T-cell (primary cell): ENCODE results near the gene APMAP. TPM values are rescaled to one million over a fixed set of nuclear protein-coding genes. Genes with fewer than 3 reads are reported as not detected.

Experiments
- ATAC-seq, 4 experiments: fragments of 200-7000 bp in 3 of 4; fragments of 150-1000 bp in 1 of 4; cut with Tn5 transposase; replicated peaks in 1 of 4; 1 replicate in 3 of 4; 2 replicates in 1 of 4; pipeline ENCODE4 v1.10.0; 2021; ENCODE audit warnings: moderate library complexity in 3 of 4, mild to moderate bottlenecking in 2 of 4, moderate number of reproducible peaks in 1 of 4
- CTCF ChIA-PET, 2 donors: fragments of 300-600 bp; sonication (Branson Sonifier 250); formaldehyde crosslinking; loops; one replicate each; lab custom pipeline; 2022; ENCODE audit warnings: antibody characterized with exemption in 2 of 2; lab: Charles Lee
- POLR2A ChIA-PET, 2 donors: fragments of 300-600 bp; sonication (Branson Sonifier 250); formaldehyde crosslinking; loops; one replicate each; lab custom pipeline; 2022; ENCODE audit warnings: antibody characterized with exemption in 2 of 2; lab: Charles Lee
- DNase-seq, 35 experiments: peaks; one replicate each; pipeline versions ENCODE4 v3.0.0 to v3.0.0-alpha.2; 2013 to 2023
- H3K27ac ChIP-seq: one replicate; pipeline ENCODE4 v1.5.1; 2013; ENCODE audit warnings: low read length
- H3K27me3 ChIP-seq, 2 experiments: replicated peaks in 1 of 2; 1 replicate in 1 of 2; 2 replicates in 1 of 2; pipeline versions ENCODE4 v1.6.1 to v1.7.0; 2013; ENCODE audit warnings: low read length in 1 of 2, mixed read lengths in 1 of 2; ENCODE audit not compliant: control insufficient read depth in 2 of 2, insufficient read depth in 2 of 2; ENCODE audit errors: extremely low read depth in 1 of 2
- H3K36me3 ChIP-seq, 2 donors: 1 replicate in 1 of 2; 2 replicates in 1 of 2; pipeline versions ENCODE4 v1.6.1 to v1.7.0; 2013; ENCODE audit warnings: low read length in 1 of 2; ENCODE audit not compliant: control insufficient read depth in 2 of 2, insufficient read depth in 1 of 2; ENCODE audit errors: extremely low read depth in 1 of 2
- H3K4me1 ChIP-seq, 2 experiments: 1 replicate in 1 of 2; 2 replicates in 1 of 2; pipeline versions ENCODE4 v1.6.1 to v1.7.0; 2013; ENCODE audit warnings: low read length in 2 of 2, mixed read lengths in 1 of 2; ENCODE audit not compliant: insufficient read depth in 2 of 2, control insufficient read depth in 1 of 2; ENCODE audit errors: extremely low read depth in 1 of 2
- H3K4me3 ChIP-seq, 2 donors: 1 replicate in 1 of 2; 2 replicates in 1 of 2; pipeline versions ENCODE4 v1.5.1 to v1.7.0; 2013; ENCODE audit warnings: mild to moderate bottlenecking in 2 of 2, low read length in 1 of 2, moderate library complexity in 1 of 2; ENCODE audit not compliant: control insufficient read depth in 1 of 2; ENCODE audit errors: extremely low read depth in 1 of 2
- H3K9me3 ChIP-seq: 2 replicates; pipeline ENCODE4 v1.7.0; 2013
- H3K27ac Mint-ChIP-seq, 2 donors: one replicate each; pipeline ENCODE4 v1.8.0; 2020 to 2021; ENCODE audit warnings: mild to moderate bottlenecking in 2 of 2, mixed read lengths in 2 of 2
- H3K27me3 Mint-ChIP-seq, 2 donors: one replicate each; pipeline ENCODE4 v1.8.0; 2021 to 2022; ENCODE audit warnings: mixed read lengths in 2 of 2
- H3K36me3 Mint-ChIP-seq: one replicate; pipeline ENCODE4 v1.8.0; 2021; ENCODE audit warnings: mixed read lengths
- H3K4me1 Mint-ChIP-seq, 3 donors: one replicate each; pipeline ENCODE4 v1.8.0; 2020 to 2022; ENCODE audit warnings: mixed read lengths in 3 of 3, mild to moderate bottlenecking in 1 of 3
- H3K4me3 Mint-ChIP-seq, 3 donors: one replicate each; pipeline ENCODE4 v1.8.0; 2020 to 2022; ENCODE audit warnings: mild to moderate bottlenecking in 3 of 3, mixed read lengths in 3 of 3, moderate library complexity in 3 of 3
- H3K9me3 Mint-ChIP-seq, 3 donors: one replicate each; pipeline ENCODE4 v1.8.0; 2020 to 2022; ENCODE audit warnings: mixed read lengths in 3 of 3
- WGBS: methylation state at CpG from one replicate; pipeline ENCODE4 v1.1.5; 2013; ENCODE audit warnings: missing lambda C conversion rate; ENCODE audit not compliant: insufficient coverage; 5-methylcytosine and 5-hydroxymethylcytosine counted together
- total RNA-seq, 35 experiments: library from RNA in 6 of 35; stranded (reverse) in 6 of 35; fragments of 120-200 nt in 1 of 35; gene quantifications; one replicate each; pipeline versions ENCODE4 v1.2.1 to v1.2.4 and lab custom pipeline; 2013 to 2026

The APMAP gene
- total RNA-seq, 5 donors from 2014 or later (not counting 1 experiment from before 2014, with no cell fraction given), result 32.2 to 53.0 (median 49.8) TPM

GRCh38 chr20:24938498-24938897, 54.1 kb downstream of the APMAP start:
- H3K27me3 Mint-ChIP-seq, result no peaks in the 10 kb centered on the region
- no peak overlapping the region for H3K27ac Mint-ChIP-seq
- no peaks in the 10 kb centered on the region for H3K27me3 ChIP-seq
- H3K4me1 Mint-ChIP-seq, result peaks cover 0 to 1% (median 0%) of the 10 kb centered on the region in 3 donors
- ATAC-seq, result no peak
- 89% methylated on average over 5 of the region's 5 CpGs for WGBS
- no peaks in the 10 kb centered on the region for H3K9me3 ChIP-seq
- peaks cover 0 to 6% of the 10 kb centered on the region in 2 experiments for H3K4me1 ChIP-seq
- H3K9me3 Mint-ChIP-seq, result peaks cover 2 to 19% (median 4%) of the 10 kb centered on the region in 3 donors
- no peak overlapping the region for H3K27ac ChIP-seq
- no peak for DNase-seq
- H3K36me3 ChIP-seq, result no peaks in the 10 kb centered on the region
- CTCF ChIA-PET, result no interaction called here
- H3K4me3 ChIP-seq, result no peak overlapping the region
- H3K4me3 Mint-ChIP-seq, result no peak overlapping the region
- H3K36me3 Mint-ChIP-seq, result peaks cover 10% of the 10 kb centered on the region
- POLR2A ChIA-PET, result no interaction called here

- Mint-ChIP-seq H3K36me3 (peaks cover 10% of the 10 kb centered on the region), H3K27ac (no peak overlapping the region), H3K9me3 (peaks cover 2 to 19% (median 4%) of the 10 kb centered on the region in 3 donors), H3K4me3 (no peak overlapping the region), H3K4me1 (peaks cover 5 to 6% (median 6%) of the 10 kb centered on the region in 3 donors), H3K27me3 (no peaks in the 10 kb centered on the region)
- Histone ChIP-seq H3K9me3 (no peaks in the 10 kb centered on the region), H3K4me1 (peaks cover 0 to 11% of the 10 kb centered on the region in 2 experiments), H3K27me3 (no peaks in the 10 kb centered on the region), H3K36me3 (no peaks in the 10 kb centered on the region), H3K4me3 (no peak overlapping the region), H3K27ac (no peak overlapping the region)
- ChIA-PET POLR2A (no interaction called here), CTCF (no interaction called here)
- ATAC-seq, result no peak
- DNase-seq, result no peak
- no CpG with 5 or more reads among the region's 1 CpG for WGBS
Observed at GRCh38 chr20:24937579-24937978, 55.0 kb downstream of the APMAP start.

- H3K9me3 ChIP-seq, result no peaks in the 10 kb centered on the region
- peaks cover 10% of the 10 kb centered on the region for H3K36me3 Mint-ChIP-seq
- no peak overlapping the region for H3K27ac Mint-ChIP-seq
- no peaks in the 10 kb centered on the region for H3K27me3 Mint-ChIP-seq
- peaks cover 8 to 17% of the 10 kb centered on the region in 2 experiments for H3K4me1 ChIP-seq
- H3K9me3 Mint-ChIP-seq, result peaks cover 0 to 17% (median 2%) of the 10 kb centered on the region in 3 donors
- ChIA-PET POLR2A (no interaction called here), CTCF (no interaction called here)
- peaks cover 13 to 14% (median 14%) of the 10 kb centered on the region in 3 donors for H3K4me1 Mint-ChIP-seq
- H3K4me3 ChIP-seq, result no peak overlapping the region
- H3K36me3 ChIP-seq, result no peaks in the 10 kb centered on the region
- no peak overlapping the region for H3K4me3 Mint-ChIP-seq
- H3K27ac ChIP-seq, result no peak overlapping the region
- H3K27me3 ChIP-seq, result no peaks in the 10 kb centered on the region
- no peak for ATAC-seq
- no peak for DNase-seq
- WGBS, result 89% methylated on average over 7 of the region's 7 CpGs
Observed at GRCh38 chr20:24936526-24937407, 55.8 kb downstream of the APMAP start.

GRCh38 chr20:24935766-24936525, 56.6 kb downstream of the APMAP start:
- Mint-ChIP-seq H3K4me3 (no peak overlapping the region), H3K4me1 (peaks cover 22% of the 10 kb centered on the region in 3 donors), H3K9me3 (peaks cover 0 to 10% (median 2%) of the 10 kb centered on the region in 3 donors), H3K27ac (no peak overlapping the region), H3K36me3 (peaks cover 10% of the 10 kb centered on the region), H3K27me3 (no peaks in the 10 kb centered on the region)
- Histone ChIP-seq H3K27me3 (no peaks in the 10 kb centered on the region), H3K9me3 (no peaks in the 10 kb centered on the region), H3K27ac (no peak overlapping the region), H3K4me3 (no peak overlapping the region), H3K36me3 (no peaks in the 10 kb centered on the region), H3K4me1 (peaks cover 16 to 24% of the 10 kb centered on the region in 2 experiments)
- POLR2A ChIA-PET, result no interaction called here
- ATAC-seq (no peak), DNase-seq (no peak)
- 100% methylated on average over 3 of the region's 4 CpGs for WGBS
- CTCF ChIA-PET, result no interaction called here

- Histone ChIP-seq H3K27me3 (no peaks in the 10 kb centered on the region), H3K27ac (no peak overlapping the region), H3K9me3 (no peaks in the 10 kb centered on the region), H3K4me3 (no peak overlapping the region), H3K4me1 (peaks cover 17 to 32% of the 10 kb centered on the region in 2 experiments), H3K36me3 (no peaks in the 10 kb centered on the region)
- Mint-ChIP-seq H3K27ac (no peak overlapping the region), H3K4me3 (no peak overlapping the region), H3K27me3 (no peaks in the 10 kb centered on the region), H3K4me1 (peaks cover 26 to 29% (median 29%) of the 10 kb centered on the region in 3 donors), H3K36me3 (peaks cover 5% of the 10 kb centered on the region), H3K9me3 (peaks cover 0 to 4% (median 0%) of the 10 kb centered on the region in 3 donors)
- DNase-seq, result no peak
- POLR2A ChIA-PET, result no interaction called here
- WGBS, result 83% methylated on average over 2 of the region's 3 CpGs
- CTCF ChIA-PET, result no interaction called here
- no peak for ATAC-seq
Observed at GRCh38 chr20:24935140-24935539, 57.4 kb downstream of the APMAP start.

GRCh38 chr20:24934716-24935115, 57.8 kb downstream of the APMAP start:
- Histone ChIP-seq H3K4me3 (no peak overlapping the region), H3K9me3 (no peaks in the 10 kb centered on the region), H3K27ac (no peak overlapping the region), H3K27me3 (no peaks in the 10 kb centered on the region), H3K4me1 (peaks cover 17 to 32% of the 10 kb centered on the region in 2 experiments), H3K36me3 (no peaks in the 10 kb centered on the region)
- 85% methylated on average over 2 of the region's 3 CpGs for WGBS
- Mint-ChIP-seq H3K4me1 (peaks cover 26 to 33% (median 31%) of the 10 kb centered on the region in 3 donors), H3K36me3 (peaks cover 5% of the 10 kb centered on the region), H3K4me3 (no peak overlapping the region), H3K27me3 (no peaks in the 10 kb centered on the region), H3K9me3 (peaks cover 0 to 4% (median 0%) of the 10 kb centered on the region in 3 donors), H3K27ac (no peak overlapping the region)
- no peak for DNase-seq
- ChIA-PET CTCF (no interaction called here), POLR2A (no interaction called here)
- ATAC-seq, result no peak
